Fibroblast of mammary gland (primary cell): Measurements from ENCODE around the gene SLC2A6.

ENCODE experiments used
- DNase-seq: peaks from one replicate; pipeline ENCODE4 v3.0.0-alpha.2; 2010; ENCODE audit warnings: low read depth
- H3K4me3 ChIP-seq: 2 replicates; pipeline ENCODE4 v1.5.1; 2011; ENCODE audit warnings: low read depth, mild to moderate bottlenecking, low read length, moderate library complexity; ENCODE audit not compliant: control insufficient read depth
- TF ChIP-seq, protein P1 (sequence below): conservative IDR thresholded peaks from 2 replicates; pipeline ENCODE4 v1.5.1; 2011; ENCODE audit warnings: low read depth, low read length, inconsistent platforms; ENCODE audit not compliant: control insufficient read depth, insufficient read depth

The SLC2A6 gene

DNA sequence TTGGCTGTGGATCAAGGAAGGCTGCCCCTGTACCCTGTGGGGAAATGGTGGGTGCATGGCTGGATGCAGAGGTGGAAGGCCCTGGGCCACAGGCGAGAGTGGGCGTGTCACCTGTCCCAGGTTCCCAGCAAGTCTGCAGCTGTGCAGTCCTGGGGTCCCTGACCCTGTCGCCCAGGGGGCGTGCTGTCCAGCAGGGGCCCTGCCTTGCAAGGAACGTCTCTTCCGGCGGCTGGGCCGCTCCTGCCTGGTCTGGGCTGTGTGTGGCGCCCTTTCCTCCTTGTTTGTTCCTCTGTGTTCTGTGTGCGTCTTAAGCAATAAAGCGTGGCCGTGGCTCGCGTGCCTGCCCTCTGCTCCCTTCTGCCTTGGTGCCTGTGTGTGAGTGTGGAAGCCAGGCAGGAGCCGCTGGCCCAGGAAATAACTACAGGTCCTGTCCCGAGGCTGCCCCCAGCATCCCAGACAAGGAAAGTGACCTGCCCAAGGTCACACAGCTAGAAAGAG is 8.4 kb downstream of the SLC2A6 start:
- TF ChIP-seq, protein P1, sequence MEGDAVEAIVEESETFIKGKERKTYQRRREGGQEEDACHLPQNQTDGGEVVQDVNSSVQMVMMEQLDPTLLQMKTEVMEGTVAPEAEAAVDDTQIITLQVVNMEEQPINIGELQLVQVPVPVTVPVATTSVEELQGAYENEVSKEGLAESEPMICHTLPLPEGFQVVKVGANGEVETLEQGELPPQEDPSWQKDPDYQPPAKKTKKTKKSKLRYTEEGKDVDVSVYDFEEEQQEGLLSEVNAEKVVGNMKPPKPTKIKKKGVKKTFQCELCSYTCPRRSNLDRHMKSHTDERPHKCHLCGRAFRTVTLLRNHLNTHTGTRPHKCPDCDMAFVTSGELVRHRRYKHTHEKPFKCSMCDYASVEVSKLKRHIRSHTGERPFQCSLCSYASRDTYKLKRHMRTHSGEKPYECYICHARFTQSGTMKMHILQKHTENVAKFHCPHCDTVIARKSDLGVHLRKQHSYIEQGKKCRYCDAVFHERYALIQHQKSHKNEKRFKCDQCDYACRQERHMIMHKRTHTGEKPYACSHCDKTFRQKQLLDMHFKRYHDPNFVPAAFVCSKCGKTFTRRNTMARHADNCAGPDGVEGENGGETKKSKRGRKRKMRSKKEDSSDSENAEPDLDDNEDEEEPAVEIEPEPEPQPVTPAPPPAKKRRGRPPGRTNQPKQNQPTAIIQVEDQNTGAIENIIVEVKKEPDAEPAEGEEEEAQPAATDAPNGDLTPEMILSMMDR: no peak
- DNase-seq: no peak
- no peak overlapping the region for H3K4me3 ChIP-seq

DNA sequence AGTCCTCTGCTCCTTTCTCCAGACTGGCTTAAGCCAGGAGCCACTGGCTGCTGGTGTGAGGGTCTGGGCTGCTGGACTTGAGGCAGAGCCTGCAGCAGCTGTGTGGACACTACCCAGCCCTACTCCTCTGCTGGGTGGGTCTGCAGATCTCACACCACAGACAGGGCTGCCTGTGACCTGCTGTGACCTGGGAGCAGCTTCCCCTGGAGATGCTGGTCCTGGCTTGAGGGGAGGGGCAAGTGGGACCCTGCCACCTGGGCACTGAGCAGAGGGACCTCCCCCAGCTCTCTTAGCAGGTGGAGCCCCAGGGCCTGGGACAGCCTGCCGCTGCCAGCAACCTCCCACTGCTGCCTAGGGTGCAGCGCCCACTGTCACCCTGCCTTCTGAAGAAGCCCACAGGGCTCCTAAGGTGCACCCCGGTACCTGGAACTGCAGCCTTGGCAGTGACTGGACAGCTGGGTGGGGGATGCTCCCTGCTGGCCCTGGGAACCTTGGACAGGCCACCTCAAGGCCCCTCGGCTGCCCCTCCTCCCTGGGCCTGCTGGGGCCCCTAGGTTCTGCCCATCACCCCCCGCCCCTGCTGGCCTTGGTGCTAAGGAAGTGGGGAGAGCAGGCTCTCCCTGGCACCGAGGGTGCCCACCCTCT is 10.0 kb downstream of the SLC2A6 start:
- TF ChIP-seq, protein P1: no peak
- DNase-seq: no peak
- no peak overlapping the region for H3K4me3 ChIP-seq

DNA sequence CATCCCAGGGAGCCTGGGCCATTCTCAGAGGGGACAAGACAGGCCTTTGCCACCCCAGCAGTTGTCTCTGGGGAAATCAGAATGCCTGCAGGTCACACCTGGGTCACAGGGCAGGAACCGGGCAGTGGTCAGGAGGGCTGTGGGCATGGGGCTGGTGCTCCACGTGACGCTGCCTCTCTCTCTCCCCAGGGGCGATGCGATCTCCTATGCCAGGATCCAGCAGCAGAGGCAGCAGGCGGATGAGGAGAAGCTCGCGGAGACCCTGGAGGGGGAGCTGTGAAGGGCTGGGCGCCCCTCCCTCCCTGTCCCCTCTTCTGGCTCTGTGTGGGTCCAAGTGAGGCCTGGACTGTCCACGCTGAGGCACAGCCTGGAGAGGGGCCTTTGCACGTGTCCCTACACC is 10.5 kb downstream of the SLC2A6 start:
- TF ChIP-seq, protein P1: no peak
- no peak for DNase-seq
- no peak overlapping the region for H3K4me3 ChIP-seq

DNA sequence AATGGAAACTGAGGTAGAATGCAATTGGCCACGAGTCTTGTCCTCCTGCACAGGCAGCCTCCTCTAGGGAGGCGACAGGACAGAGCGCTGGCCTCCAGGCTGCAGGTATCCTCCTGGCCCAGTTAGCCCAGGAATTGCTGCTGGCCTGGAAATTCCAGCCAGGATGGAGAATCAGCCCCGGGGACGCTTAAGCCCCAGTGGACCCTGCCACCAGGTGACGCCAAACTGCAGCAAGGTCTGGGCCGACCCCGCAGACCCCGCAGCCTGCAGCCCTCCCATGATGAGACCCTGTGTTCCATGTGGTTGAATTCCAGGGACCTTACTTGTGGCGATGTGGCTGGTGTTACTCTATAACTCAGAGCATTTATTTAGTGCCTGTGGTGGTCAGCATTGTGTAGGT is 11.8 kb downstream of the SLC2A6 start:
- TF ChIP-seq, protein P1: no peak
- no peak for DNase-seq
- no peak overlapping the region for H3K4me3 ChIP-seq

DNA sequence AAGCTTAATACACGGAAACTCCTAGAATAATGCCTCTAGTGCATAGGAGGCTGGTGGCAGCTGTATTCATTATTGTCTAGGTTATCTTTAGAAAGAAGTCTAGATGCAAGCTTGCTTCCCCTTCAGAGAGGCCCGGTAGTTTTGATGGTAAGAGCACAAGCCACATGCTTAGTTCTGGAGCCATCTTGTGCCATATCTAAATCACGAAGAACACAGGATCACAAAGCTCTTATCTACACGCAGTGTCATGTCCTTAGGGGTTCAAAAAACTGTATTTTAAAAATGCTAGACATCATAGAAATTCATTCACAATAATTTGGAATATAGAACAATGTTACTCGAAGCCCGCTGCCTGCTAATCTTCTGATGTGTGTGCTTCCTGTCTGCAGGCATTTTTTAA is 12.9 kb downstream of the SLC2A6 start:
- H3K4me3 ChIP-seq: no peak overlapping the region
- DNase-seq: no peak
- TF ChIP-seq, protein P1: no peak

DNA sequence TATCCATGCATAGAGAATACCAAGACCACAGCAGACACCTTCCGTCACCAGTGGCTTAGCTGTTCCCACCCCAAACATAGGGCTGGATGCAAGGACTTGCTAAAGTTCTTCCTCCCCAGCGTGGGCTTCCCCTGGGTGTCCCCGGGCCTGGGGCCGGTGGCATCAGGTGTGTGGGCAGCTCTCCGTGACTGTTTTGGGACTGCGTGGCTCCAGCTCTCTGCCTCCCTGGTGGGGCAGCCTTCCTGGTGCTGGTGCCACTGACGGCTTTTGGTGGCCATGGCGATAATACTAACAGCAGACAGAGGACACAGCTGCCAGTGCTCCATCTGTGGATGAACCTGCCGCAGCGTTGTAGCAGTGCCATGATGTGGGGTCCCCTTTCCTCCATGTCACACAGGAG is 14.3 kb downstream of the SLC2A6 start:
- TF ChIP-seq, protein P1: no peak
- no peak for DNase-seq
- H3K4me3 ChIP-seq: no peak overlapping the region
